Measurements from ENCODE around the gene PRKAG2. TPM values are rescaled to one million over a fixed set of nuclear protein-coding genes. Genes with fewer than 3 reads are reported as not detected.

Gene PRKAG2
- total and polyA plus RNA-seq, 2 of the 8 experiments (the other 6 are each of a cell fraction or from before 2014, with no cell fraction given) = 7.5 to 18.1 TPM

- H4K5ac ChIP-seq (ENCODE audit: insufficient read length, low read depth, low read length) = no peak overlapping the region
- H3K79me2 ChIP-seq (ENCODE audit: control insufficient read depth in 1 of 2, insufficient read depth in 2 of 2, low read length in 2 of 2) = no peaks in the 10 kb centered on the region
- H3K36me3 ChIP-seq (ENCODE audit: control insufficient read depth in 2 of 4, insufficient read depth in 4 of 4, low read length in 3 of 4) = no peaks in the 10 kb centered on the region; a peak in 1 of 8 replicates
- H3K4me2 ChIP-seq (ENCODE audit: insufficient read depth in 1 of 2, low read depth in 2 of 2, low read length in 2 of 2) = no peak overlapping the region
- no peak overlapping the region for H3K27ac ChIP-seq (ENCODE audit: low read depth, low read length)
- H2BK20ac ChIP-seq (ENCODE audit: low read length) = peak overlapping the region; percentile 90; the same call in 1 of the 2 replicates
- H3K9ac ChIP-seq (replicated peaks in 1 of 4; ENCODE audit: extremely low read depth in 1 of 4, low read depth in 3 of 4, low read length in 3 of 4) = no peak overlapping the region
- FAIRE-seq = no peak
- no peaks in the 10 kb centered on the region; a peak in 2 of 7 replicates for H3K27me3 ChIP-seq (replicated peaks in 1 of 4; ENCODE audit: control insufficient read depth in 3 of 4, extremely low read depth in 1 of 4, insufficient read depth in 3 of 4, low read length in 3 of 4)
- H2BK120ac ChIP-seq (replicated peaks; ENCODE audit: low read depth, low read length) = no peak overlapping the region
- ChIA-PET CTCF (ENCODE audit: partially characterized antibody) (interaction anchor here (0.6 to 8.6 kb wide), 10 partner anchors 8 to 441 kb away, joined by 3 to 107 read pairs (median 4); no protein-coding TSS in a partner anchor), POLR2A (ENCODE audit: partially characterized antibody) (interaction anchor here (1.4 kb wide), 1 partner anchor 20 kb away, joined by 4 read pairs; no protein-coding TSS in a partner anchor)
- WGBS, 2 experiments (ENCODE audit: extremely low coverage in 1 of 2, insufficient coverage in 1 of 2, insufficient read length in 1 of 2, insufficient replicate concordance in 2 of 2, low coverage in 1 of 2, low lambda C conversion rate in 2 of 2, missing lambda C conversion rate in 1 of 2) = 88% methylated on average over 19 of the region's 19 CpGs; no CpG with 5 or more reads in 1 of the 2 experiments
- no peaks in the 10 kb centered on the region for H3K79me1 ChIP-seq (ENCODE audit: low read depth, low read length)
- H2BK5ac ChIP-seq (ENCODE audit: low read depth, low read length) = peak overlapping the region; percentile 76; the same call in 1 of the 2 replicates
- no peak overlapping the region for H3K4me3 ChIP-seq (ENCODE audit: extremely low read depth in 1 of 4, insufficient read depth in 2 of 4, low read depth in 3 of 4, low read length in 4 of 4)
- no peak overlapping the region for H2AFZ ChIP-seq (ENCODE audit: low read length)
- no peaks in the 10 kb centered on the region for H3K9me3 ChIP-seq (ENCODE audit: insufficient read depth in 2 of 2, low read depth in 1 of 2, low read length in 1 of 2)
- peak overlapping the region; percentile 100; the same call in 1 of the 2 replicates for H2BK12ac ChIP-seq (ENCODE audit: low read depth, low read length)
- no peak overlapping the region for H3K56ac ChIP-seq (replicated peaks; ENCODE audit: insufficient read length, low read depth, low read length)
- H4K91ac ChIP-seq (replicated peaks; ENCODE audit: insufficient read length, low read length) = peak overlapping the region; percentile 75
- no peak for DNase-seq (ENCODE audit: low read depth in 1 of 2, low spot score in 2 of 2)
- H2BK15ac ChIP-seq (ENCODE audit: low read length) = peak overlapping the region; percentile 99
- H3K18ac ChIP-seq (ENCODE audit: extremely low read depth, low read length) = peak overlapping the region; percentile 51
- no peaks in the 10 kb centered on the region for H3K23me2 ChIP-seq (ENCODE audit: low read depth, low read length)
- H3K23ac ChIP-seq (ENCODE audit: insufficient read length) = no peak overlapping the region
- H4K20me1 ChIP-seq (replicated peaks in 1 of 2; ENCODE audit: control insufficient read depth in 1 of 2, insufficient read depth in 2 of 2, low read length in 2 of 2) = no peaks in the 10 kb centered on the region
- H3K4ac ChIP-seq (replicated peaks; ENCODE audit: insufficient read length, low read depth, low read length) = no peak overlapping the region
- H3K14ac ChIP-seq (ENCODE audit: insufficient read length) = no peak overlapping the region
- peaks cover 2 to 10% (median 5%) of the 10 kb centered on the region in 4 experiments; a peak in 6 of 7 replicates for H3K4me1 ChIP-seq (replicated peaks in 1 of 4; ENCODE audit: control insufficient read depth in 3 of 4, insufficient read depth in 4 of 4, low read length in 3 of 4)
- peak overlapping the region; percentile 91 for H2AK5ac ChIP-seq (ENCODE audit: low read depth, low read length)
- H4K8ac ChIP-seq (ENCODE audit: extremely low read depth, insufficient read depth, low read length) = no peak overlapping the region
- TF ChIP-seq ATF2 (IDR thresholded peaks at IDR 0.05; ENCODE audit: low read length) (no peak), JUN (IDR thresholded peaks at IDR 0.05; ENCODE audit: low read depth, low read length) (no peak), CTCF (IDR thresholded peaks at IDR 0.05; ENCODE audit: control extremely low read depth in 1 of 3, insufficient read depth in 1 of 3, low read depth in 1 of 3, low read length in 3 of 3) (no peak), RAD21 (IDR thresholded peaks at IDR 0.05 in 1 of 2, conservative IDR thresholded peaks at IDR 0.05 in 1 of 2; ENCODE audit: low read depth in 2 of 2, low read length in 2 of 2) (no peak), SUZ12 (IDR thresholded peaks at IDR 0.05; ENCODE audit: low read length) (no peak), SIN3A (conservative IDR thresholded peaks at IDR 0.05 in 1 of 2, IDR thresholded peaks at IDR 0.05 in 1 of 2; ENCODE audit: low read depth in 1 of 2, low read length in 2 of 2) (no peak), HDAC6 (IDR thresholded peaks at IDR 0.05; ENCODE audit: low read depth, low read length) (no peak)
These were observed 120.7 kb downstream of the PRKAG2 start for GRCh38 chr7:151756076-151756731.

All from H1 (cell line).